SK-N-SH treated with all-trans-retinoic acid at 6 μM for 48 hours (cell line): Measurements from ENCODE around the gene SEMA5B.
A peak's percentile ranks its signal among the peaks of the same experiment; 100 is the strongest.

Experiments used
- ATAC-seq: fragments of 200-7000 bp; cut with Tn5 transposase; 3 replicates; pipeline ENCODE4 v1.9.1; 2020; ENCODE audit warnings: mild to moderate bottlenecking, moderate library complexity
- ARNTL ChIP-seq: fragments of 450-650 bp; formaldehyde crosslinking; IDR thresholded peaks from 2 replicates; pipeline ENCODE4 v1.5.0; 2020; ENCODE audit warnings: low read depth, mild to moderate bottlenecking, moderate library complexity, borderline replicate concordance
- BACH2 ChIP-seq: fragments of 250-450 bp; sonication (Bioruptor Pico); IDR thresholded peaks from 2 replicates; pipeline ENCODE4 v1.9.0; 2021; ENCODE audit warnings: mild to moderate bottlenecking, borderline replicate concordance
- ESRRG ChIP-seq: fragments of 250-450 bp; sonication (Bioruptor Pico); IDR thresholded peaks from 2 replicates; pipeline ENCODE4 v1.6.1; 2021; ENCODE audit warnings: mild to moderate bottlenecking
- ISL1 ChIP-seq: fragments of 250-450 bp; sonication (Bioruptor Pico); IDR thresholded peaks from 2 replicates; pipeline ENCODE4 v2.1.2; 2022; ENCODE audit warnings: mild to moderate bottlenecking, moderate library complexity
- OSR1 ChIP-seq: fragments of 250-450 bp; sonication (Bioruptor Pico); IDR thresholded peaks from 2 replicates; pipeline ENCODE4 v1.8.0; 2022; ENCODE audit warnings: moderate library complexity, mild to moderate bottlenecking, inconsistent platforms
- PPARA ChIP-seq: fragments of 250-450 bp; sonication (Bioruptor Pico); IDR thresholded peaks from 2 replicates; pipeline ENCODE4 v1.5.0; 2020; ENCODE audit warnings: mild to moderate bottlenecking, borderline replicate concordance
- RARB ChIP-seq: fragments of 250-450 bp; sonication (Bioruptor Pico); IDR thresholded peaks from 2 replicates; pipeline ENCODE4 v1.8.0; 2021; ENCODE audit warnings: mild to moderate bottlenecking, moderate library complexity
- SNAI2 ChIP-seq: fragments of 250-450 bp; sonication (Bioruptor Pico); IDR thresholded peaks from 2 replicates; pipeline ENCODE4 v1.5.0; 2020; ENCODE audit warnings: mild to moderate bottlenecking, moderate library complexity
- TCF4 ChIP-seq: fragments of 250-450 bp; sonication (Bioruptor Pico); IDR thresholded peaks from 2 replicates; pipeline ENCODE4 v1.8.0; 2021; ENCODE audit warnings: mild to moderate bottlenecking, moderate library complexity, borderline replicate concordance
- TOX ChIP-seq: fragments of 250-450 bp; sonication (Bioruptor Pico); IDR thresholded peaks from 2 replicates; pipeline ENCODE4 v1.8.0; 2021; ENCODE audit warnings: mild to moderate bottlenecking, moderate library complexity, borderline replicate concordance
- ZC3H10 ChIP-seq: fragments of 250-450 bp; sonication (Bioruptor Pico); IDR thresholded peaks from 2 replicates; pipeline ENCODE4 v1.5.1; 2021; ENCODE audit warnings: mild to moderate bottlenecking, moderate library complexity
- ZFP3 ChIP-seq: fragments of 250-450 bp; sonication (Bioruptor Pico); IDR thresholded peaks from 2 replicates; pipeline ENCODE4 v1.5.0; 2020; ENCODE audit warnings: mild to moderate bottlenecking, moderate library complexity
- ZFP30 ChIP-seq: fragments of 450-650 bp; formaldehyde crosslinking; IDR thresholded peaks from 2 replicates; pipeline ENCODE4 v1.5.0; 2022; ENCODE audit warnings: mild to moderate bottlenecking, moderate library complexity
- ZNF565 ChIP-seq: fragments of 450-650 bp; formaldehyde crosslinking; conservative IDR thresholded peaks from 2 replicates; pipeline ENCODE4 v1.5.0; 2020; ENCODE audit warnings: low read depth, mild to moderate bottlenecking, moderate library complexity
- ZNF70 ChIP-seq: fragments of 450-650 bp; formaldehyde crosslinking; IDR thresholded peaks from 2 replicates; pipeline ENCODE4 v1.5.0; 2020; ENCODE audit warnings: mild to moderate bottlenecking, moderate library complexity
- ZNF8 ChIP-seq: fragments of 450-650 bp; formaldehyde crosslinking; IDR thresholded peaks from 2 replicates; pipeline ENCODE4 v1.5.0; 2020; ENCODE audit warnings: mild to moderate bottlenecking, moderate library complexity
- TF ChIP-seq, protein P1 (sequence below): fragments of 250-450 bp; sonication (Bioruptor Pico); IDR thresholded peaks from 2 replicates; pipeline ENCODE4 v1.8.0; 2020; ENCODE audit warnings: mild to moderate bottlenecking, moderate library complexity, borderline replicate concordance
- TF ChIP-seq, protein P2 (sequence below): fragments of 250-450 bp; sonication (Bioruptor Pico); IDR thresholded peaks from 2 replicates; pipeline ENCODE4 v1.5.1; 2020; ENCODE audit warnings: low read depth, mild to moderate bottlenecking, moderate library complexity
- TF ChIP-seq, protein P3 (sequence below): fragments of 250-450 bp; sonication (Bioruptor Pico); IDR thresholded peaks from 2 replicates; pipeline ENCODE4 v1.5.0; 2020; ENCODE audit warnings: mild to moderate bottlenecking, moderate library complexity
- TF ChIP-seq, protein P4 (sequence below): fragments of 250-450 bp; sonication (Bioruptor Pico); IDR thresholded peaks from 2 replicates; pipeline ENCODE4 v1.5.1; 2021; ENCODE audit warnings: mild to moderate bottlenecking, moderate library complexity
- TF ChIP-seq, protein P5 (sequence below): fragments of 250-450 bp; sonication (Bioruptor Pico); IDR thresholded peaks from 2 replicates; pipeline ENCODE4 v1.8.0; 2021; ENCODE audit warnings: low read depth, mild to moderate bottlenecking, moderate library complexity, borderline replicate concordance

Gene SEMA5B

DNA sequence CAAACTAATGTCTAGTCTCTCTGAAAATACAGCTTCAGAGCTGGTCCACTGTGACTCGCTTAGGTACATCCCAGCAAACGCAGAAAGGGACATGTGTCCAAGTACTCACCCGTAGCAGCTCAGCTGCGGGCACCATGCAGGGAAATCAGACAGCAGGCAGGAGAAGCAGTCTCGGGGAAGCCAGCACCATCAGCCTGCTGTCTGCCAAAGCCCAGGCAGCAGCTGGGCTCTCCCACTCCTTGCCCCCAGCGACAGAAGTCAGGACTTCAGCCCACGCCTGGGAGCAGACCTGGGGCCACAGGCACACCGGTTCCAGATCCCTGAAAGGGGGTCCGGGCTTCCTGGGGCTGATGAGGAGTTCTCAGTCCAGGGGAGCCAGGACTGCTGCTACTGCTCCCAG, 34.9 kb downstream of the SEMA5B start:
- TF ChIP-seq, protein P1, sequence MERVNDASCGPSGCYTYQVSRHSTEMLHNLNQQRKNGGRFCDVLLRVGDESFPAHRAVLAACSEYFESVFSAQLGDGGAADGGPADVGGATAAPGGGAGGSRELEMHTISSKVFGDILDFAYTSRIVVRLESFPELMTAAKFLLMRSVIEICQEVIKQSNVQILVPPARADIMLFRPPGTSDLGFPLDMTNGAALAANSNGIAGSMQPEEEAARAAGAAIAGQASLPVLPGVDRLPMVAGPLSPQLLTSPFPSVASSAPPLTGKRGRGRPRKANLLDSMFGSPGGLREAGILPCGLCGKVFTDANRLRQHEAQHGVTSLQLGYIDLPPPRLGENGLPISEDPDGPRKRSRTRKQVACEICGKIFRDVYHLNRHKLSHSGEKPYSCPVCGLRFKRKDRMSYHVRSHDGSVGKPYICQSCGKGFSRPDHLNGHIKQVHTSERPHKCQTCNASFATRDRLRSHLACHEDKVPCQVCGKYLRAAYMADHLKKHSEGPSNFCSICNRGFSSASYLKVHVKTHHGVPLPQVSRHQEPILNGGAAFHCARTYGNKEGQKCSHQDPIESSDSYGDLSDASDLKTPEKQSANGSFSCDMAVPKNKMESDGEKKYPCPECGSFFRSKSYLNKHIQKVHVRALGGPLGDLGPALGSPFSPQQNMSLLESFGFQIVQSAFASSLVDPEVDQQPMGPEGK = no peak
- TF ChIP-seq PPARA (CRISPR knock-in tag) (no peak), BACH2 (no peak), ZNF70 (CRISPR knock-in tag) (no peak), ISL1 (no peak)
- TF ChIP-seq, protein P2, sequence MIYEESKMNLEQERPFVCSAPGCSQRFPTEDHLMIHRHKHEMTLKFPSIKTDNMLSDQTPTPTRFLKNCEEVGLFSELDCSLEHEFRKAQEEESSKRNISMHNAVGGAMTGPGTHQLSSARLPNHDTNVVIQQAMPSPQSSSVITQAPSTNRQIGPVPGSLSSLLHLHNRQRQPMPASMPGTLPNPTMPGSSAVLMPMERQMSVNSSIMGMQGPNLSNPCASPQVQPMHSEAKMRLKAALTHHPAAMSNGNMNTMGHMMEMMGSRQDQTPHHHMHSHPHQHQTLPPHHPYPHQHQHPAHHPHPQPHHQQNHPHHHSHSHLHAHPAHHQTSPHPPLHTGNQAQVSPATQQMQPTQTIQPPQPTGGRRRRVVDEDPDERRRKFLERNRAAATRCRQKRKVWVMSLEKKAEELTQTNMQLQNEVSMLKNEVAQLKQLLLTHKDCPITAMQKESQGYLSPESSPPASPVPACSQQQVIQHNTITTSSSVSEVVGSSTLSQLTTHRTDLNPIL = no peak
- TF ChIP-seq, protein P3, sequence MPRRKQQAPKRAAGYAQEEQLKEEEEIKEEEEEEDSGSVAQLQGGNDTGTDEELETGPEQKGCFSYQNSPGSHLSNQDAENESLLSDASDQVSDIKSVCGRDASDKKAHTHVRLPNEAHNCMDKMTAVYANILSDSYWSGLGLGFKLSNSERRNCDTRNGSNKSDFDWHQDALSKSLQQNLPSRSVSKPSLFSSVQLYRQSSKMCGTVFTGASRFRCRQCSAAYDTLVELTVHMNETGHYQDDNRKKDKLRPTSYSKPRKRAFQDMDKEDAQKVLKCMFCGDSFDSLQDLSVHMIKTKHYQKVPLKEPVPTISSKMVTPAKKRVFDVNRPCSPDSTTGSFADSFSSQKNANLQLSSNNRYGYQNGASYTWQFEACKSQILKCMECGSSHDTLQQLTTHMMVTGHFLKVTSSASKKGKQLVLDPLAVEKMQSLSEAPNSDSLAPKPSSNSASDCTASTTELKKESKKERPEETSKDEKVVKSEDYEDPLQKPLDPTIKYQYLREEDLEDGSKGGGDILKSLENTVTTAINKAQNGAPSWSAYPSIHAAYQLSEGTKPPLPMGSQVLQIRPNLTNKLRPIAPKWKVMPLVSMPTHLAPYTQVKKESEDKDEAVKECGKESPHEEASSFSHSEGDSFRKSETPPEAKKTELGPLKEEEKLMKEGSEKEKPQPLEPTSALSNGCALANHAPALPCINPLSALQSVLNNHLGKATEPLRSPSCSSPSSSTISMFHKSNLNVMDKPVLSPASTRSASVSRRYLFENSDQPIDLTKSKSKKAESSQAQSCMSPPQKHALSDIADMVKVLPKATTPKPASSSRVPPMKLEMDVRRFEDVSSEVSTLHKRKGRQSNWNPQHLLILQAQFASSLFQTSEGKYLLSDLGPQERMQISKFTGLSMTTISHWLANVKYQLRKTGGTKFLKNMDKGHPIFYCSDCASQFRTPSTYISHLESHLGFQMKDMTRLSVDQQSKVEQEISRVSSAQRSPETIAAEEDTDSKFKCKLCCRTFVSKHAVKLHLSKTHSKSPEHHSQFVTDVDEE (CRISPR knock-in tag) = no peak
- TF ChIP-seq, protein P4, sequence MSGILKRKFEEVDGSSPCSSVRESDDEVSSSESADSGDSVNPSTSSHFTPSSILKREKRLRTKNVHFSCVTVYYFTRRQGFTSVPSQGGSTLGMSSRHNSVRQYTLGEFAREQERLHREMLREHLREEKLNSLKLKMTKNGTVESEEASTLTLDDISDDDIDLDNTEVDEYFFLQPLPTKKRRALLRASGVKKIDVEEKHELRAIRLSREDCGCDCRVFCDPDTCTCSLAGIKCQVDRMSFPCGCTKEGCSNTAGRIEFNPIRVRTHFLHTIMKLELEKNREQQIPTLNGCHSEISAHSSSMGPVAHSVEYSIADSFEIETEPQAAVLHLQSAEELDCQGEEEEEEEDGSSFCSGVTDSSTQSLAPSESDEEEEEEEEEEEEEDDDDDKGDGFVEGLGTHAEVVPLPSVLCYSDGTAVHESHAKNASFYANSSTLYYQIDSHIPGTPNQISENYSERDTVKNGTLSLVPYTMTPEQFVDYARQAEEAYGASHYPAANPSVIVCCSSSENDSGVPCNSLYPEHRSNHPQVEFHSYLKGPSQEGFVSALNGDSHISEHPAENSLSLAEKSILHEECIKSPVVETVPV (CRISPR knock-in tag) = no peak
- ATAC-seq = peak; percentile 43

DNA sequence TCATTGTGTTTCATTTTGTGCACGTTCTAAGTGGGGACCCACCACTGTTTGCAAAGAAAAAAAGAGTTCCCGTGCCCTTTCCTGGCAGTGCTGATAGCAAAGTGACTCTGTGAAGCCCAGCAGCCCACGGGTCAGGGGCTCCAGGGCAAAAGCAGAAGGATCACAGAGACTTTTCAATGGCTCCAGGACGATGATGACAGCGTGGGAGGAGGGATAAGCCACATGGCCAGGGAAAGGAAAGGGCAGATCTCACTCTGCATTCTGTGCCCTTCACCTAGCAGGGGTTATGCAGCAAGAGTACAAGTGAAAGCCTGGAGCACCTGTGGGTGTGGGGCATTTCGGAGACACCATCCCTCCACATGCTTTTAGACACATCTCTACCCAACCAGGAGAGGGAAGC, 35.4 kb downstream of the SEMA5B start:
- TF ChIP-seq, protein P3 (CRISPR knock-in tag) = no peak
- TF ChIP-seq ARNTL (CRISPR knock-in tag) (no peak), ZNF8 (CRISPR knock-in tag) (no peak), ESRRG (CRISPR knock-in tag) (no peak), BACH2 (no peak), TOX (CRISPR knock-in tag) (no peak), RARB (no peak), OSR1 (no peak), PPARA (CRISPR knock-in tag) (no peak), ZC3H10 (CRISPR knock-in tag) (no peak), ZNF565 (no peak), SNAI2 (CRISPR knock-in tag) (no peak), TCF4 (no peak), ZFP30 (CRISPR knock-in tag) (no peak), ZFP3 (CRISPR knock-in tag) (no peak)
- TF ChIP-seq, protein P5, sequence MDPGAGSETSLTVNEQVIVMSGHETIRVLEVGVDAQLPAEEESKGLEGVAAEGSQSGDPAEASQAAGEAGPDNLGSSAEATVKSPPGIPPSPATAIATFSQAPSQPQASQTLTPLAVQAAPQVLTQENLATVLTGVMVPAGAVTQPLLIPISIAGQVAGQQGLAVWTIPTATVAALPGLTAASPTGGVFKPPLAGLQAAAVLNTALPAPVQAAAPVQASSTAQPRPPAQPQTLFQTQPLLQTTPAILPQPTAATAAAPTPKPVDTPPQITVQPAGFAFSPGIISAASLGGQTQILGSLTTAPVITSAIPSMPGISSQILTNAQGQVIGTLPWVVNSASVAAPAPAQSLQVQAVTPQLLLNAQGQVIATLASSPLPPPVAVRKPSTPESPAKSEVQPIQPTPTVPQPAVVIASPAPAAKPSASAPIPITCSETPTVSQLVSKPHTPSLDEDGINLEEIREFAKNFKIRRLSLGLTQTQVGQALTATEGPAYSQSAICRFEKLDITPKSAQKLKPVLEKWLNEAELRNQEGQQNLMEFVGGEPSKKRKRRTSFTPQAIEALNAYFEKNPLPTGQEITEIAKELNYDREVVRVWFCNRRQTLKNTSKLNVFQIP (CRISPR knock-in tag) = no peak
- TF ChIP-seq, protein P4 (CRISPR knock-in tag) = no peak
- ATAC-seq = no peak
